GM11168 (cell line): ENCODE measurements around the gene SEC24C.
"Not testable (repeated sequence)": the region's sequence is repeated elsewhere in the genome, so short reads cannot be mapped to it uniquely, and the experiment has no call there.

ENCODE experiments used
- in situ Hi-C: fragments of 300-500 bp; cut with MboI; formaldehyde crosslinking; loops from one replicate; pipeline ENCODE4 v1.12.0; 2022; ENCODE audit warnings: low sequenced_read_pairs; ENCODE audit not compliant: unreplicated experiment

Gene SEC24C

GRCh38 chr10:73788864-73789658 is 44.9 kb downstream of the SEC24C start:
- in situ Hi-C loops: no loop called here

DNA sequence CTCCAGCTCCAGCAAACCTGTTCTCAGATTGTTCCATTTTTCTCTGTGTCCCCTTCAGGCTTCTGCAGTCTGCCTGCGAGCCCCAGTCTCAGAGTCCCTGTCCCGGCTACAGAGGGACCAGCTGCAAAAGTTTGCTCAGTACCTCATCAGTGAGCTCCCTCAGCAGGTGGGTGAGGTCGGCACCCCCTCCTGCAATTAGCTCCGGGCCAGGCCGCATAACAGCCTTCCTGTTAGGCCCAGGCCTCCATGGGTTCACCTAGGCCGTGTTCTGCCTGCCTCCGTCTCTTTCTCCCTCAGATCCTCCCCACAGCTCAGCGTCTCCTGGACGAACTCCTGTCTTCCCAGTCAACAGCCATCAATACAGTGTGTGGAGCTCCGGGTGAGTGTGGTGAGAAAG is 45.5 kb downstream of the SEC24C start:
- in situ Hi-C loops: no loop called here

DNA sequence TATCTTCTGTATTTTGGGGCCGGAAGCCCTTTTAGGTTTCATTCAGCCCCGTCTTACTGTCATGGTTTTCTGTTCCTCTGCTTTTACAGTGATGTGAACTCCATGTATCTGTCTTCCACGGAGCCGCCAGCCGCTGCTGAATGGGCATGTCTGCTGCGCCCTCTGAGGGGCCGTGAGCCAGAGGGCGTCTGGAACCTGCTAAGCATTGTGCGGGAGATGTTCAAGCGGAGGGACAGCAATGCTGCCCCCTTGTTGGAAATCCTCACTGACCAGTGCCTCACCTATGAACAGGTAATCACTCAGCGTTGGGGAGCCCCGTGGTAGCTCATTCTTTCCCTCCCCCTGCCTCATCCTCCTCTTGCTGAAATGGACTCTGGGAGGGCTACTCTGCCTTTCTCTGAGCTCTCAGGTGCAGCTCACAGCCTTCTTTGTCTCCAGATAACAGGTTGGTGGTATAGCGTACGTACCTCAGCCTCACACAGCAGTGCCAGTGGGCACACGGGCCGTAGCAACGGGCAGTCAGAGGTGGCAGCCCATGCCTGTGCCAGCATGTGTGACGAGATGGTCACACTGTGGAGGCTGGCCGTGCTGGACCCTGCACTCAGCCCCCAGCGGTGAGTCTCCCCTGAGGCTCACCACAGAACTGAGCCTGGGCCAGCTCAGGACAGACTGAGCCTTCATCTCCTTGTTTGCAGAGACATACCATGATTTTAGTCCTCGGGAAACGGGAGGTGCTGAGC is 46.9 kb downstream of the SEC24C start:
- in situ Hi-C loops: no loop called here

DNA sequence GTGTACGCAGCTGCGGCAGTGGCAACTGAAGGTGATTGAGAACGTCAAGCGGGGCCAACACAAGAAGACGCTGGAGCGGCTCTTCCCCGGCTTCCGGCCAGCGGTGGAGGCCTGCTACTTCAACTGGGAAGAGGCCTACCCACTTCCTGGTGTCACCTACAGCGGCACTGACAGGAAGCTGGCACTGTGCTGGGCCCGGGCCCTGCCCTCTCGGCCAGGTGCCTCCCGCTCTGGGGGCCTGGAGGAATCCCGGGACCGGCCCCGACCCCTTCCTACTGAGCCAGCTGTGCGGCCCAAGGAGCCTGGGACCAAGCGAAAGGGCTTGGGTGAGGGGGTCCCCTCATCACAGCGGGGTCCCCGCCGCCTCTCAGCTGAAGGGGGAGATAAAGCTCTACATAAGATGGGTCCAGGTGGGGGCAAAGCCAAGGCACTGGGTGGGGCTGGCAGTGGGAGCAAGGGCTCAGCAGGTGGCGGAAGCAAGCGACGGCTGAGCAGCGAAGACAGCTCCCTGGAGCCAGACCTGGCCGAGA is 47.8 kb downstream of the SEC24C start:
- in situ Hi-C loops: no loop called here

DNA sequence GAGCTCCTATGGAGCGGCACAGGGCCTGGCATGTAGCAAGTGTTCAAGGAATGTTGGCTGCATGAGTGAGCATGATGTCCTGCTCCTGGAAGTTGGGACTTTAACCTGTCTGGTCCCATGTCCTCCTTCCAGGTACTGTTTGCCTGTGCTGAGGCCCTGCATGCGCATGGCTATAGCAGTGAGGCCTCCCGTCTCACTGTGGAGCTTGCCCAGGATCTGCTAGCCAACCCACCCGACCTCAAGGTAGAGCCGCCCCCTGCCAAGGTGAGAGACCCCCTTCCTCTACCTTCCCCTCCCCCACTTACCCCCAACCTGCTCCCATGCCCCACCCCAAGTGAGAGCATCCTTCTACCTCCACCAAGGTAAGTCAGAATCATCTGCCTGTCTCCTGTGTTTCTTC is 49.3 kb downstream of the SEC24C start:
- in situ Hi-C loops: no loop called here

DNA sequence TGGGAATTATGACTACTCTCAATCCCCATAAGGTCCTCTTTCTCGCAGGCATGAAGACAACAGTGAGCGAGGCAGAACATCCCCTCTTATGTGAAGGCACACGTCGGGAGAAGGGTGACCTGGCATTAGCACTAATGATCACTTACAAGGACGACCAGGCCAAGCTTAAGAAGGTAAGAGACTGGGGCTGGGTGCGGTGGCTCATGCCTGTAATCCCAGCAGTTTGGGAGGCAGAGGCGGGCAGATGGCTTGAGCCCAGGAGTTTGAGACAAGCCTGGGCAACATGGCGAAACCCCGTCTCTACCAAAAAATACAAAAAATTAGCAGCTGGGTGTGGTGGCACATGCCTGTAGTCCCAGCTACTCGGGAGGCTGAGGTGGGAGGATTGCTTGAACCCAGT is 51.3 kb downstream of the SEC24C start:
- in situ Hi-C loops: not testable (repeated sequence)

- in situ Hi-C loops: not testable (repeated sequence)
Measured at GRCh38 chr10:73796035-73796434, 51.9 kb downstream of the SEC24C start.

DNA sequence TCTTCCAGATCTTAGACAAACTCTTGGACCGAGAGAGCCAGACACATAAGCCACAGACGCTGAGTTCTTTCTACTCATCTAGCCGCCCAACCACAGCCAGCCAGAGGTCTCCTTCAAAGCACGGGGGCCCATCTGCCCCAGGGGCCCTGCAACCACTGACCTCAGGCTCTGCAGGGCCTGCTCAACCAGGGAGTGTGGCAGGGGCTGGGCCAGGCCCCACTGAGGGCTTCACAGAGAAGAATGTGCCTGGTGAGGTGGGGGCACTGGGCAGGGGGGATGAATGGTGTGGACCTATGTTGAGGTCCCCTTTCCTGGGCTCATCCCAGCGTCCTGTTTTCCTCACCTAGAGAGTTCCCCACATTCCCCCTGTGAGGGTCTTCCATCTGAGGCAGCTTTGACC is 52.6 kb downstream of the SEC24C start:
- in situ Hi-C loops: no loop called here

GRCh38 chr10:73797324-73798025 is 53.3 kb downstream of the SEC24C start:
- in situ Hi-C loops: no loop called here

GRCh38 chr10:73798087-73798486 is 53.9 kb downstream of the SEC24C start:
- in situ Hi-C loops: no loop called here

DNA sequence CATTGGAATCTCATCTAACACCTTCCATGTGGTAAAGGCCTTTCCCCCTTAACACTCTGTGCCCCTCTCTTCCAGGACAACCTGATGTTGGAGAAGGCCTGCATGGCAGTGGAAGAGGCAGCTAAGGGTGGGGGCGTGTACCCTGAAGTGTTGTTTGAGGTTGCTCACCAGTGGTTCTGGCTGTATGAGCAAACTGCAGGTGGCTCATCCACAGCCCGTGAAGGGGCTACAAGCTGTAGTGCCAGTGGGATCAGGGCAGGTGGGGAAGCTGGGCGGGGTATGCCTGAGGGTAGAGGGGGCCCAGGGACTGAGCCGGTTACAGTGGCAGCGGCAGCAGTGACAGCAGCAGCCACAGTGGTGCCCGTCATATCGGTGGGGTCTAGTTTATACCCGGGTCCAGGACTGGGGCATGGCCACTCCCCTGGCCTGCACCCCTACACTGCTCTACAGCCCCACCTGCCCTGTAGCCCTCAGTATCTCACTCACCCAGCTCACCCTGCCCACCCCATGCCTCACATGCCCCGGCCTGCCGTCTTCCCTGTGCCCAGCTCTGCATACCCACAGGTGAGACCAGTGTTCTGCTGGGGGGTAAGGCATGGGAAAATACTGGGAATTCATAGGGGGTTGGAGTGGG is 54.9 kb downstream of the SEC24C start:
- in situ Hi-C loops: no loop called here

DNA sequence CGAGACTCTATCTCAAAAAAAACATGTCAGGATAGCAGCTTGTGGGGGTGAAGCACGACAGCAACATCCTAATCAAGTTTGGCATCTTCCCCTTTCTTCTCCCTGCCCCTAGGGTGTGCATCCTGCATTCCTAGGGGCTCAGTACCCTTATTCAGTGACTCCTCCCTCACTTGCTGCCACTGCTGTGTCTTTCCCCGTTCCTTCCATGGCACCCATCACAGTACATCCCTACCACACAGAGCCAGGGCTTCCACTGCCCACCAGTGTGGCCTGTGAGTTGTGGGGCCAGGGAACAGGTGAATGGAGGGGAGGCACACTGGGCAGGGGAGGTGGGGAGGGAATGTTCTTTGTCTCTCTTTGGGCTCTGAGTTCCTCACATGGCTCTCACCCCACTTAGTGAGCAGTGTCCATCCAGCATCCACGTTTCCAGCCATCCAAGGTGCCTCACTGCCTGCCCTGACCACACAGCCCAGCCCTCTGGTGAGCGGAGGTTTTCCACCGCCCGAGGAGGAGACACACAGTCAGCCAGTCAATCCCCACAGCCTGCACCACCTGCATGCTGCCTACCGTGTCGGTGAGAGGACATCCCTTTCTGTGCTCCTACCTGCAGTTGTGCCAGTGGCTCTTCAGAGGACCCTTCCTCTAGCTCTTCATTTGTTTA is 55.9 kb downstream of the SEC24C start:
- in situ Hi-C loops: no loop called here

DNA sequence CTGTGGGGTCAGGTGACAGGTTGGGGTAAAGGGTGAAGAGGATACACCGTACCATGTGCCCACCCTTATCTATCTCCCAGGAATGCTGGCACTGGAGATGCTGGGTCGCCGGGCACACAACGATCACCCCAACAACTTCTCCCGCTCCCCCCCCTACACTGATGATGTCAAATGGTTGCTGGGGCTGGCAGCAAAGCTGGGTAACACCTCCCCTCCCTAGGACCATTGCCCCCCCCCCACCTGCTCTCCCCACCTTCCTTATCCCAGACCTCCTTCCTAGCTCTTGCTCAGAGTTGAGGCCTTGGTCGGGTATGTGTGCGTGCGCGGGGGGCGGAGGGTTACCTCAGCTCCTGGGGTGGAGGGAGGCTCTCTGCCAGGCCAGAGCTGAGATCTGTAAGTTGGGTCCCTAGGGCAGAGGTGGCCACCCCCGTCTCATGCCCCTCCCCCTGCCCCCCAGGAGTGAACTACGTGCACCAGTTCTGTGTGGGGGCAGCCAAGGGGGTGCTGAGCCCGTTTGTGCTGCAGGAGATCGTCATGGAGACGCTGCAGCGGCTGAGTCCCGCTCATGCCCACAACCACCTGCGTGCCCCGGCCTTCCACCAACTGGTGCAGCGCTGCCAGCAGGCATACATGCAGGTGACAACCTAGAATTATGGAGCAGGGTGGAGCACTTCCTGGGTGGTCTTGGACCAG is 56.5 kb downstream of the SEC24C start:
- in situ Hi-C loops: no loop called here

DNA sequence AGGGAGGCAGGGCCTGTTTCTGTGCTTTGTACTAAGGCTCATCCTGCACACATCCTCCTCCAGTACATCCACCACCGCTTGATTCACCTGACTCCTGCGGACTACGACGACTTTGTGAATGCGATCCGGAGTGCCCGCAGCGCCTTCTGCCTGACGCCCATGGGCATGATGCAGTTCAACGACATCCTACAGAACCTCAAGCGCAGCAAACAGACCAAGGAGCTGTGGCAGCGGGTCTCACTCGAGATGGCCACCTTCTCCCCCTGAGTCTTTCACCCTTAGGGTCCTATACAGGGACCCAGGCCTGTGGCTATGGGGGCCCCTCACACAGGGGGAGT is 57.0 kb downstream of the SEC24C start:
- in situ Hi-C loops: no loop called here

DNA sequence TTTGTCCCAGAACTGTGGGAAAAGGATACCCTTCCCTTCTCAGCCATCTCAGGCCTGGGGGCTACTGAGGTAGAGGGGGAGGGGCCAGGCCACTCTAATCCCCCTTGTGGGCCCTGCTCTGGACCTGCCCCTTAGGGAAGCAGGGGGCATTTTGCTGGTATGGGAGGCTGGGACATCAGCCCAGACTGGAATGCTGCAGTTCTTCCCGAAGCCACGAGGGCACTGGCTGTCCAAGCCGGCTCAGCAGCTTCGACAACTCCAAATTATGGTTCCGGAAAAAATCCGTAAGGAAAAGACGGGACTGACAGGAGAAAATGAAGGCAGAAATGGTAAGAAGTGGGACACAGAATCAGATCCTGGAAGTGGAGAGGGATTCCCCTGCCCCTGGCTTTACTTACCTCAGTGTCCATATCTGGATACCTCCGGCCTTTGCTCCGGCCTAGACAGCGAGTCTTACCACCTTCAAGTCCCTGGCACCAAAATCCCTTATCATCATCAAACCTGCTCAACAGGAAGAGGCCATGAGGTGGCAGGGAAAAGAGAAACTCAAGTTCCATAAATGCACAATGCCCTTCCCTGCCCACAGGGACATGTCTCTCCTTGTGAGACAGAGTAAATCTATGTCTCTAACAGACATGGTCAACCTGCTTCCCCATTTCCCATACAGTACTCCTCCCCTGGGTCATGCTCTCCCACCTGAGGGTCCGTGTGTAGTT is 58.3 kb downstream of the SEC24C start:
- in situ Hi-C loops: no loop called here

DNA sequence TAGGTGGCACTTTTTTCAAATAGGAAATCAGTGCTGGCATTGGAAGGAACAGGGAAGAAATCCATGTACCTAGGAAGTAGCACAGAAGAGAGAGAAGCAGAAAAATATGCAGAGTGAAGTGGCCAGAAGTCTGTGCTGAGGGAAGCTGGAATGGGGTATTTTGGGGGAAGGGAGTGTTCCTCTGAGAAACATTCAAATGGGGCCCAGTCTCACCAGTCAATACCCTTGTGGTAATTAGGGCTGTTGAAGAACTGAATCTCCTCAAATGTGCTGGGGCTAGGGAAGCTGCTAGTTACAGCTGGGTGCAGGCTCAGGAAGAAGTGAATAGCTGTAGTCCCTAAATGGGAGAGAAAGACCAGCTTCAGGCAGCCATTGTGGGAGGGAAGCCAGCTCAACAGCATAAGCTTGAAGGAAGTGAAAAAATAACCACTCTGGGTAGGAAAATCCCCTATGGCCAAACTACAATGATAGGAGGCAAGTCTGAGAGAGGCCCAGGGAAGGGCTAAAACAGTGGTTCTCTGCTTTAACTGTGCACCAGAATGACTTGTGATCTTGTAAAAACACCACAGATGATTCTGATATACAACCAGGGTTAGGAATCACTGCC is 59.6 kb downstream of the SEC24C start:
- in situ Hi-C loops: no loop called here

GRCh38 chr10:73806176-73806950 is 62.2 kb downstream of the SEC24C start:
- in situ Hi-C loops: no loop called here

DNA sequence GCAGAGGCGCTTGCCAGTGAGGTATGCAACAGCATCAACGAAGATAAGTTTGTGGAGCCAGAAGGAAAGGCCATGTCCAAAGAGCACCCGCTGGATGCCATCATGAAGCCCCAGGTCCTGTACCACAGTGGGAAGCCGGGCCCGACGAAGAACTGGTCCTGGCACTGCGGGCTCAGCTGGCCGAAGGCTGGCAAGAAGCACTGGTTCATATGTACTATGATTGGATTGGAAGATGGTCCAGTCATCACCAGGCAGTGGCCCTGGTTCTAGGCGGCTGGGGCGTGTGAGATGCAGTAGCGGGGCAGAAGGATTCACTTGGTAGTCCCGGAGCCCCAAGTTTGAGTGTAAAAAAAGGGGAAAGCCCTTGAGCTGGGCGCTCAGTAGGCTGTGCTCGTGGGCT is 63.3 kb downstream of the SEC24C start:
- in situ Hi-C loops: no loop called here
